OCI-LY7 (cell line): ENCODE data around the gene ATP9B.

ENCODE experiments used
- EZH2phosphoT487 ChIP-seq: fragments of 200-600 bp; sonication (generic); IDR thresholded peaks from 2 replicates; pipeline ENCODE4 v1.6.1; 2018; ENCODE audit warnings: low read depth, borderline replicate concordance, mild to moderate bottlenecking, mixed run types, antibody characterized with exemption, low read length, moderate library complexity, mixed read lengths
- TF ChIP-seq, protein P1 (sequence below): fragments of 200-600 bp; sonication (generic); conservative IDR thresholded peaks from 2 replicates; pipeline ENCODE4 v1.5.1; 2014; ENCODE audit warnings: mild to moderate bottlenecking, antibody characterized with exemption, low read length, moderate library complexity, mixed read lengths

DNA sequence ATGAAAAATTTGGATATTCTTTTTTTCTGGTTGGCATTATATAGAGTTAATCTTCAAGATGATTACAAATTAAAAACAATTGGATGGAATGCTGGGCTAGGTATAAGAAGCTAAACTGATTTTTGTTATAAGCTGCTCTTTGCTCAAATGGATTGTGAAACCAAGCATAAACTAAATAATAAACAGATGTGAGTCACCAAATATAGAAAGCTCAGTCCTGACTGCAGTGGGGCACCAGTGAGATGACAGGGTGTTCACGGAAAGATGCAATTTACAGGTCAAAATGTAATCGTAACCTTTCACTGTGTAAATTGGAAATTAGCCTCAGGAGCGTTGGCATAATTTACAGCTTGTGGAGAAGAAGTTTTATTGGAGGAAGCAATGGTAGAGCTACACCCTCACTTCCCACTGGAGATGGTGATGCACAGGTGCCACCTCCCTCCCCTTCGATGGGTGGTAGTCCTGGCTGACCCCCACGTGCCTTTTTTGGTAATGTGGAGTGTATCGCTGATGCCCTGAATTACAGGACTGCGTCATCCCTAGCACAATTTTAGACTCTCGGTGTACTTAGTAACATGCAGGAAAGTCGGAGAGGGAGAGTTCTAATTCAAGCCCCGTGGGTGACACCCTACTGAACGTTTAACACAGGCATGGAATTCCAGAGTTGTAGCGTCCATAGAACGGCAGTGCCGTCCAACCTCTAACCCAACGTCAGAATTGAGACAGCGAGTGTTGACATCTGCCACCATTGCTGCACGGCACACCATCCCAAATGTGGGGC, 252.6 kb downstream of the ATP9B start:
- TF ChIP-seq, protein P1, sequence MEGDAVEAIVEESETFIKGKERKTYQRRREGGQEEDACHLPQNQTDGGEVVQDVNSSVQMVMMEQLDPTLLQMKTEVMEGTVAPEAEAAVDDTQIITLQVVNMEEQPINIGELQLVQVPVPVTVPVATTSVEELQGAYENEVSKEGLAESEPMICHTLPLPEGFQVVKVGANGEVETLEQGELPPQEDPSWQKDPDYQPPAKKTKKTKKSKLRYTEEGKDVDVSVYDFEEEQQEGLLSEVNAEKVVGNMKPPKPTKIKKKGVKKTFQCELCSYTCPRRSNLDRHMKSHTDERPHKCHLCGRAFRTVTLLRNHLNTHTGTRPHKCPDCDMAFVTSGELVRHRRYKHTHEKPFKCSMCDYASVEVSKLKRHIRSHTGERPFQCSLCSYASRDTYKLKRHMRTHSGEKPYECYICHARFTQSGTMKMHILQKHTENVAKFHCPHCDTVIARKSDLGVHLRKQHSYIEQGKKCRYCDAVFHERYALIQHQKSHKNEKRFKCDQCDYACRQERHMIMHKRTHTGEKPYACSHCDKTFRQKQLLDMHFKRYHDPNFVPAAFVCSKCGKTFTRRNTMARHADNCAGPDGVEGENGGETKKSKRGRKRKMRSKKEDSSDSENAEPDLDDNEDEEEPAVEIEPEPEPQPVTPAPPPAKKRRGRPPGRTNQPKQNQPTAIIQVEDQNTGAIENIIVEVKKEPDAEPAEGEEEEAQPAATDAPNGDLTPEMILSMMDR = no peak
- no peak for TF ChIP-seq EZH2phosphoT487
